Right lobe of liver (tissue), 6 donors: Measurements from ENCODE around the gene PRKCB. TPM values are rescaled to one million over a fixed set of nuclear protein-coding genes. Genes with fewer than 3 reads are reported as not detected.

Source experiments
- ATAC-seq, 4 donors: fragments of 200-7000 bp; cut with Tn5 transposase; one replicate each; pipeline ENCODE4 v1.9.1; 2020; ENCODE audit warnings: mild to moderate bottlenecking in 4 of 4, moderate library complexity in 4 of 4
- DNase-seq, 3 donors: peaks; one replicate each; pipeline ENCODE4 v3.0.0-alpha.2; 2020
- H3K27ac ChIP-seq, 3 donors: fragments of 200-600 bp; one replicate each; pipeline ENCODE4 v1.8.0; 2022
- H3K27me3 ChIP-seq, 2 donors: fragments of 200-600 bp; one replicate each; pipeline ENCODE4 v1.8.0; 2022
- H3K36me3 ChIP-seq, 4 donors: fragments of 200-600 bp; sonication (generic) in 1 of 4; one replicate each; pipeline versions ENCODE4 v1.5.1 to v1.8.0; 2017 to 2022; ENCODE audit warnings: control low read depth in 1 of 4
- H3K4me1 ChIP-seq, 4 donors: fragments of 200-600 bp; sonication (generic) in 1 of 4; one replicate each; pipeline versions ENCODE4 v1.5.1 to v1.8.0; 2017 to 2022; ENCODE audit warnings: control low read depth in 1 of 4
- H3K4me3 ChIP-seq, 3 donors: fragments of 200-600 bp; one replicate each; pipeline ENCODE4 v1.8.0; 2022
- H3K9me3 ChIP-seq, 4 donors: fragments of 200-600 bp; sonication (generic) in 1 of 4; one replicate each; pipeline versions ENCODE4 v1.5.1 to v1.8.0; 2017 to 2022; ENCODE audit warnings: control low read depth in 1 of 4
- CTCF ChIP-seq, 4 donors: fragments of 200-600 bp in 3 of 4; fragments of 450-650 bp in 1 of 4; IDR thresholded peaks; one replicate each; pipeline versions ENCODE4 v1.5.1 to v1.8.0; 2016 to 2022; ENCODE audit warnings: antibody characterized with exemption in 4 of 4, mild to moderate bottlenecking in 2 of 4
- POLR2A ChIP-seq: fragments of 450-650 bp; IDR thresholded peaks from one replicate; pipeline ENCODE4 v1.6.1; 2017; ENCODE audit warnings: antibody characterized with exemption, mild to moderate bottlenecking
- WGBS: methylation state at CpG from one replicate; pipeline ENCODE4 v1.1.6; 2018; ENCODE audit warnings: low coverage, low lambda C conversion rate; ENCODE audit not compliant: insufficient coverage; ENCODE audit errors: missing lambda C conversion rate; 5-methylcytosine and 5-hydroxymethylcytosine counted together
- intact Hi-C, 2 donors: fragments of 100-400 bp; cut with DNase I; formaldehyde crosslinking; loops; one replicate each; pipeline versions ENCODE4 v1.11.2 to v1.14.1; 2022
- total RNA-seq, 6 experiments: library from RNA; depleted of rRNA in 2 of 6; stranded (reverse); fragments of >200 nt in 2 of 6; fragmentation: NEBNext Ultra II Directional in 3 of 6; extraction: Animal tissue kit (Norgen Biotek cat#: 25700) in 3 of 6; gene quantifications; one replicate each; pipeline versions ENCODE4 v1.1.0 to v1.2.4, GENCODE V29; 2016 to 2023
- donor health status: DM: no; HTN: yes; CAD: no.
- donor health status: DM: no; HTN: no; CAD: no.
- donor health status: DM: no; HTN: no; CAD: no.
- donor health status: DM: no; HTN: yes; CAD: no.
- donor health status: DM: no; HTN: yes; CAD: no.

Gene PRKCB
- total RNA-seq, 6 experiments from 2014 or later, result 1.7 to 8.1 (median 3.5) TPM

- intact Hi-C loops, result no loop called here
- 43% methylated on average over 2 of the region's 3 CpGs for WGBS
- no peaks in the 10 kb centered on the region for H3K4me1 ChIP-seq
Observed at GRCh38 chr16:24062270-24062817, 226.6 kb downstream of the PRKCB start.

GRCh38 chr16:24069036-24069590 lies 233.3 kb downstream of the PRKCB start:
- no peak for TF ChIP-seq CTCF (IDR thresholded peaks at IDR 0.05)
- TF ChIP-seq POLR2A, result no peak
- ATAC-seq, result no peak
- DNase-seq, result no peak
- peaks cover 0 to 4% of the 10 kb centered on the region in 2 donors for H3K27me3 ChIP-seq
- H3K9me3 ChIP-seq, result no peaks in the 10 kb centered on the region
- no peaks in the 10 kb centered on the region for H3K36me3 ChIP-seq
- intact Hi-C loops, result no loop called here
- H3K4me3 ChIP-seq, result no peak overlapping the region
- H3K27ac ChIP-seq, result no peak overlapping the region
- H3K4me1 ChIP-seq, result no peaks in the 10 kb centered on the region
- 64% methylated on average over 3 of the region's 6 CpGs for WGBS

More at GRCh38 chr16:24062270-24062817, 226.6 kb downstream of the PRKCB start:
- Histone ChIP-seq H3K27me3 (peaks cover 0 to 4% of the 10 kb centered on the region in 2 donors), H3K9me3 (no peaks in the 10 kb centered on the region), H3K36me3 (no peaks in the 10 kb centered on the region), H3K27ac (no peak overlapping the region), H3K4me3 (no peak overlapping the region)
- ATAC-seq (no peak), DNase-seq (no peak)
- TF ChIP-seq POLR2A, result no peak
- TF ChIP-seq CTCF (IDR thresholded peaks at IDR 0.05), result no peak

GRCh38 chr16:24070851-24071250 lies 235.1 kb downstream of the PRKCB start:
- TF ChIP-seq POLR2A (no peak), CTCF (IDR thresholded peaks at IDR 0.05) (peak in 3 of 4 donors; percentile 44 to 62 (median 46))
- 14% methylated on average over 1 of the region's 1 CpG for WGBS
- ATAC-seq, result peak; percentile 52 to 78 (median 70)

GRCh38 chr16:24071666-24072360 lies 236.0 kb downstream of the PRKCB start:
- Histone ChIP-seq H3K4me3 (no peak overlapping the region), H3K4me1 (no peaks in the 10 kb centered on the region), H3K36me3 (no peaks in the 10 kb centered on the region), H3K27ac (no peak overlapping the region), H3K27me3 (no peaks in the 10 kb centered on the region), H3K9me3 (no peaks in the 10 kb centered on the region)
- no peak for ATAC-seq
- TF ChIP-seq POLR2A, result no peak
- no peak for TF ChIP-seq CTCF (IDR thresholded peaks at IDR 0.05)
- 76% methylated on average over 3 of the region's 8 CpGs for WGBS
- DNase-seq, result no peak
- intact Hi-C loops, result no loop called here

More at GRCh38 chr16:24070851-24071250, 235.1 kb downstream of the PRKCB start:
- Histone ChIP-seq H3K4me3 (no peak overlapping the region), H3K27ac (no peak overlapping the region), H3K4me1 (no peaks in the 10 kb centered on the region), H3K9me3 (no peaks in the 10 kb centered on the region), H3K36me3 (no peaks in the 10 kb centered on the region), H3K27me3 (peaks cover 0 to 4% of the 10 kb centered on the region in 2 donors)
- intact Hi-C loops, result no loop called here
- no peak for DNase-seq
